Tibial artery (tissue), 4 donors: ENCODE data around the gene CCDC17.

Experiments
- DNase-seq, 2 donors: peaks; one replicate each; pipeline ENCODE4 v3.0.0-alpha.2; 2019
- H3K27ac ChIP-seq, 2 donors: fragments of 200-600 bp; sonication (generic) in 1 of 2; 1 replicate in 1 of 2; 2 replicates in 1 of 2; pipeline ENCODE4 v1.5.1; 2018 to 2019; ENCODE audit warnings: mild to moderate bottlenecking in 1 of 2
- H3K27me3 ChIP-seq, 2 donors: fragments of 200-600 bp; sonication (generic) in 1 of 2; one replicate each; pipeline versions ENCODE4 v1.5.1 to v1.6.0; 2016 to 2019
- H3K36me3 ChIP-seq, 3 donors: fragments of 200-600 bp; sonication (generic) in 2 of 3; one replicate each; pipeline ENCODE4 v1.5.1; 2016 to 2019; ENCODE audit warnings: mild to moderate bottlenecking in 2 of 3
- H3K4me1 ChIP-seq, 4 donors: fragments of 200-600 bp; sonication (generic) in 2 of 4; 1 replicate in 3 of 4; 2 replicates in 1 of 4; pipeline ENCODE4 v1.5.1; 2016 to 2019
- H3K4me3 ChIP-seq, 2 donors: fragments of 200-600 bp; sonication (generic) in 1 of 2; 1 replicate in 1 of 2; 2 replicates in 1 of 2; pipeline ENCODE4 v1.5.1; 2018 to 2019; ENCODE audit warnings: mild to moderate bottlenecking in 2 of 2
- H3K9me3 ChIP-seq, 3 donors: fragments of 200-600 bp; sonication (generic) in 1 of 3; one replicate each; pipeline ENCODE4 v1.5.1; 2016 to 2019
- intact Hi-C: fragments of 100-400 bp; cut with DNase I; formaldehyde crosslinking; loops from one replicate; pipeline ENCODE4 v1.15.0; 2023; ENCODE audit warnings: low total_unique reads
- TF ChIP-seq, protein P1 (sequence below), 2 experiments: fragments of 200-600 bp in 1 of 2; fragments of 450-650 bp in 1 of 2; IDR thresholded peaks; one replicate each; pipeline ENCODE4 v1.5.1; 2017 to 2019; ENCODE audit warnings: antibody characterized with exemption in 2 of 2, mild to moderate bottlenecking in 1 of 2, moderate library complexity in 1 of 2

CCDC17 gene

DNA sequence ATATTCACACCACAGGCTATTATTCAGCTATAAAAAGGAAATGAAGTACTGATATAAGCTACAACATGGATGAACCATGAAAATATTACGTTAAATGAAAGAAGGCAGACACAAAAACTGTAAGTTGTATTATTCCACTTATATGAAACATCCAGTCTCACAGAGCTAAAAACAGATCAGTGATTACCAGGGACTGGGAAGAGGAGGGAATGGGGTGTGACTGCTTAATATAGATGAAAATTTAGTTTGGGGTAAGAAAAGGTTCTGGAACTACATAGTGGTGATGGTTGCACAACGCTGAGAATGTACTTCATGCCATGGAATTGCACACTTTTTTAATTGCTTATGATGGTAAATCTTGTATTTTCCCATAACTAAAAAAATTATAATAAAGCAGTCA, 43.0 kb upstream of the CCDC17 start:
- no peaks in the 10 kb centered on the region for H3K27me3 ChIP-seq
- DNase-seq, result no peak
- no peaks in the 10 kb centered on the region for H3K9me3 ChIP-seq
- no peaks in the 10 kb centered on the region for H3K36me3 ChIP-seq
- H3K4me1 ChIP-seq, result peaks cover 0 to 70% (median 26%) of the 10 kb centered on the region in 4 donors
- intact Hi-C loops, result no loop called here
- H3K27ac ChIP-seq, result no peak overlapping the region
- TF ChIP-seq, protein P1, sequence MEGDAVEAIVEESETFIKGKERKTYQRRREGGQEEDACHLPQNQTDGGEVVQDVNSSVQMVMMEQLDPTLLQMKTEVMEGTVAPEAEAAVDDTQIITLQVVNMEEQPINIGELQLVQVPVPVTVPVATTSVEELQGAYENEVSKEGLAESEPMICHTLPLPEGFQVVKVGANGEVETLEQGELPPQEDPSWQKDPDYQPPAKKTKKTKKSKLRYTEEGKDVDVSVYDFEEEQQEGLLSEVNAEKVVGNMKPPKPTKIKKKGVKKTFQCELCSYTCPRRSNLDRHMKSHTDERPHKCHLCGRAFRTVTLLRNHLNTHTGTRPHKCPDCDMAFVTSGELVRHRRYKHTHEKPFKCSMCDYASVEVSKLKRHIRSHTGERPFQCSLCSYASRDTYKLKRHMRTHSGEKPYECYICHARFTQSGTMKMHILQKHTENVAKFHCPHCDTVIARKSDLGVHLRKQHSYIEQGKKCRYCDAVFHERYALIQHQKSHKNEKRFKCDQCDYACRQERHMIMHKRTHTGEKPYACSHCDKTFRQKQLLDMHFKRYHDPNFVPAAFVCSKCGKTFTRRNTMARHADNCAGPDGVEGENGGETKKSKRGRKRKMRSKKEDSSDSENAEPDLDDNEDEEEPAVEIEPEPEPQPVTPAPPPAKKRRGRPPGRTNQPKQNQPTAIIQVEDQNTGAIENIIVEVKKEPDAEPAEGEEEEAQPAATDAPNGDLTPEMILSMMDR (IDR thresholded peaks at IDR 0.05), result no peak
- H3K4me3 ChIP-seq, result no peak overlapping the region

DNA sequence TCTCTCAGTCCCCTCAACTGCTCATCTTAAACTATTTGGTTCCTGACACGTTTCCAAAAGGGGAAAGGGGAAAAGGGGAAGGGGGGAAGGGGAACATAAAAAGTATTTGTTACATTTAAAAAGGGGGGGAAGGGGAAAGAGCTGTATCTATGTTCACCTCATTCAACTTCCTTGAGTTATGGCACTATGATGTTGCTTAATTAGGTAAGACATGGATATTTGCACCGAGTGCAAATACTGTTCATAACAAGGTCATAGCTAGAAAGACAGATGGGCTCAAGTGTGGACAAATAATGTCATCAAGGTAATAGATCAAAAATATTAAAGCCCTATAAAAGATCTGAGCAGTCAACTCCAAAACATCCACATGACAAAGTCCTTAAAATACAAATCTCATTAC, 36.5 kb upstream of the CCDC17 start:
- peaks cover 43 to 50% (median 45%) of the 10 kb centered on the region in 3 donors for H3K36me3 ChIP-seq
- H3K4me3 ChIP-seq, result no peak overlapping the region
- TF ChIP-seq, protein P1 (IDR thresholded peaks at IDR 0.05), result no peak
- no peaks in the 10 kb centered on the region for H3K27me3 ChIP-seq
- H3K4me1 ChIP-seq, result peaks cover 0 to 25% (median 3%) of the 10 kb centered on the region in 4 donors
- no peak for DNase-seq
- intact Hi-C loops, result no loop called here
- H3K9me3 ChIP-seq, result no peaks in the 10 kb centered on the region
- no peak overlapping the region for H3K27ac ChIP-seq

DNA sequence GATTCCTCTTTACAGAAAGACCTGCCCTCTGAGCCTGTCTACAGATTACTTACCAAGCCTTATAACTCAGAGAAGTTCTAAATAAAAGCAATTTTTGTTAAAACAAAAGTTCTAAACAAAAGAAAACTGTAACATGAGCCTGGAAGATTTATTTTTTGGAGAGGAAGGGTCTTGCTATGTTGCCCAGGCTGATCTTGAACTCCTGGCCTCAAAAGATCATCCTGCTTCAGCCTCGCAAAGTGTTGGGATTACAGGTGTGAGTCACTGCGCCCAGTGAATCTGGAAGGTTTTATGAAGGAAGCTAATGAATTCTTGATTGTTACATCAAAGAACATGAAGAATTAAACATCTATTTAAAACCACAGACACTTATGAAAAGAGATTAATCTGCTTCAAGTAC, 35.4 kb upstream of the CCDC17 start:
- TF ChIP-seq, protein P1 (IDR thresholded peaks at IDR 0.05), result no peak
- Histone ChIP-seq H3K27me3 (no peaks in the 10 kb centered on the region), H3K9me3 (no peaks in the 10 kb centered on the region), H3K4me1 (peaks cover 0 to 25% (median 3%) of the 10 kb centered on the region in 4 donors), H3K36me3 (peaks cover 54 to 61% (median 56%) of the 10 kb centered on the region in 3 donors), H3K4me3 (no peak overlapping the region), H3K27ac (no peak overlapping the region)
- DNase-seq, result no peak
- intact Hi-C loops, result no loop called here

DNA sequence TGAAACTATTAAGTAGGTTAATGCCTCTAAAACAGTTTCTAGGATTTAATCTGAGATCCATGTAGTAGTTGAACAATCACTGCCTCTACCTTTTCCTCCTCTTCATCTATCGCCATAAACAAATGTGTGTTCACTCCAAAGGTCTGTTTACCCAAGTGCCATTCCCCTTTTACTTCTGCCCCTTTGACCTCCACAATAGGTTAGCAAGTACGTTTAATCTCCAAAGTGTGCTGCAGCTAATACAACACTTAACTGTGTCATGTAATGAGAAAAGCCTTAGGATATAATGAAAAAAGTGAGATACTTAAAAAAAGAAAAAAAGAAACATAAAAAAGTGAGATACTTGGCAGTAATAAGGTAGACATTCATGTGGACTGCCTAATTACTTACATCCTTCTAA, 34.3 kb upstream of the CCDC17 start:
- DNase-seq, result no peak
- Histone ChIP-seq H3K36me3 (peaks cover 63 to 71% (median 63%) of the 10 kb centered on the region in 3 donors), H3K27me3 (no peaks in the 10 kb centered on the region), H3K9me3 (no peaks in the 10 kb centered on the region), H3K27ac (no peak overlapping the region), H3K4me1 (peaks cover 0 to 25% (median 3%) of the 10 kb centered on the region in 4 donors), H3K4me3 (no peak overlapping the region)
- TF ChIP-seq, protein P1 (IDR thresholded peaks at IDR 0.05), result no peak
- intact Hi-C loops, result no loop called here

DNA sequence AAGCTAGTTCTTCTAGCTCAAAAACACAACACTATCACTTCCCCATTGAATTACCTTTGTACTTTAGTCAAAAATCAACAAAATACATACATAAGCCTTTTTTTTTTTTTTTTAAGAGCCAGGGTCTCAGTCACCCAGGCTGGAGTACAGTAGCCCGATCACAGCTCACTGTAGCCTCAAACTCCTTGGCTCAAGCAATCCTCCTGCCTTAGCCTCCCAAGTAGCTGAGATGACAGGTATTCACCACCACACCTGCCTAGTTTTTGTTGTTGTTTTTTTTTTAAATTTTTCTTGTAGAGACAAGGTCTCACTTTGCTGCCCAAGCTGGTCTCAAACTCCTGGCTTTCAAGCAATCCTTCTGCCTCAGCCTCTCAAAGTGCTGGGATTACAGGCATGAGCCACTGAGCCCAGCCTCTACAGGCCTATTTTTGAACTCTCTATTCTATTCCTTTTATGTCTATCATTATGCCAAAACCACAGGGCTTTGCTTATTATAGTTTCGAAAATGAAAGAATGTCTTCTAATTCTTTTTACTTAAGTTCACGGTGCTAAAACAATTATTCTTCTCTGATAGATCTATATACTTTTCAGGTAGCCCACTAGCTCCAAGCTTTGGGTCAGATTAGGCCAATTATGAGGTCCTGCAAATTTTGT, 32.8 kb upstream of the CCDC17 start:
- intact Hi-C loops, result no loop called here

More for the DNA sequence above, 32.8 kb upstream of the CCDC17 start:
- Histone ChIP-seq H3K4me1 (peaks cover 0 to 15% (median 3%) of the 10 kb centered on the region in 4 donors), H3K27ac (no peak overlapping the region), H3K36me3 (peaks cover 71 to 86% (median 77%) of the 10 kb centered on the region in 3 donors), H3K27me3 (no peaks in the 10 kb centered on the region), H3K4me3 (no peak overlapping the region), H3K9me3 (no peaks in the 10 kb centered on the region)
- DNase-seq, result no peak
- TF ChIP-seq, protein P1 (IDR thresholded peaks at IDR 0.05), result no peak
